Activated CD4-positive, alpha-beta T cell treated with anti-CD3 and anti-CD28 coated beads for 36 hours (primary cell): ENCODE measurements around the gene FOXN3. TPM values are rescaled to one million over a fixed set of nuclear protein-coding genes. Genes with fewer than 3 reads are reported as not detected.
A peak's percentile ranks its signal among the peaks of the same experiment; 100 is the strongest.
"Not testable (repeated sequence)": the region's sequence is repeated elsewhere in the genome, so short reads cannot be mapped to it uniquely, and the experiment has no call there.

ENCODE experiments used
- ATAC-seq: fragments of 200-7000 bp; cut with Tn5 transposase; one replicate; pipeline ENCODE4 v1.10.0; 2021; ENCODE audit warnings: mild to moderate bottlenecking, moderate library complexity
- CTCF ChIA-PET: fragments of 350-600 bp; sonication (Branson Sonifier 250); formaldehyde crosslinking; loops from one replicate; lab custom pipeline; 2021; ENCODE audit warnings: antibody characterized with exemption; lab: Charles Lee
- POLR2A ChIA-PET: fragments of 350-600 bp; sonication (Branson Sonifier 250); formaldehyde crosslinking; loops from one replicate; lab custom pipeline; 2021; ENCODE audit warnings: antibody characterized with exemption, inconsistent platforms; lab: Charles Lee
- DNase-seq: peaks from one replicate; pipeline ENCODE4 v3.0.0-alpha.2; 2020
- H3K27ac Mint-ChIP-seq: one replicate; pipeline ENCODE4 v1.8.0; 2021; ENCODE audit warnings: mixed read lengths
- H3K27me3 Mint-ChIP-seq: one replicate; pipeline ENCODE4 v1.8.0; 2021; ENCODE audit warnings: mixed read lengths
- H3K36me3 Mint-ChIP-seq: one replicate; pipeline ENCODE4 v1.8.0; 2021; ENCODE audit warnings: low read depth, mixed read lengths
- H3K4me1 Mint-ChIP-seq: one replicate; pipeline ENCODE4 v1.8.0; 2021; ENCODE audit warnings: mixed read lengths
- H3K4me3 Mint-ChIP-seq: one replicate; pipeline ENCODE4 v1.8.0; 2021; ENCODE audit warnings: mild to moderate bottlenecking, moderate library complexity, mixed read lengths
- H3K9me3 Mint-ChIP-seq: one replicate; pipeline ENCODE4 v1.8.0; 2021; ENCODE audit warnings: low read depth, mixed read lengths
- intact Hi-C, 2 experiments: fragments of 100-400 bp; cut with DNase I in 1 of 2; cut with micrococcal nuclease in 1 of 2; formaldehyde crosslinking; loops; one replicate each; pipeline versions ENCODE4 v1.14.2 to v1.15.1; 2022 to 2024; cut with DNase I, micrococcal nuclease
- total RNA-seq, 2 experiments: library from RNA; stranded (reverse); gene quantifications; one replicate each; pipeline ENCODE4 v1.2.3, GENCODE V29; 2021

The FOXN3 gene
- total RNA-seq, 2 experiments from 2014 or later = 69.1 to 76.3 TPM

DNA sequence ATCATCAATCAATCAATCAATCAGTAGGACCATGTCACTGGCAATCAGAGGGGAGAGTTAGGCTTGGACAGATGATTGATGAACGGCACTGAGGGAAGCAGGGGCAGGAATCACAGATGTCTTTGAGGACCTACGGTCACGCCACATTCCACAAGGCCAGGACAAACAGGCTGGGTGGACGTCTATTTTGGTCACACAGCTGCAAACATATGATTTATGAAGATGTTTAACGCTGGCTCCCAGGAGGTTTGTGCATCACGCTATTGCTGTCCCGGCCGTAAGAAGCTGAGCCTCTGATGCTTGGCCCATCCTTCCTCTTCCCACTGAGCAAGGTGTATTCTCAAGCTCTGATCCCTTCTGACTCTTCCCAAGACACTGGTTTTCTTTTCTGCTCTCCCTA lies 160.8 kb downstream of the FOXN3 start:
- Mint-ChIP-seq H3K4me1 (peaks cover 14% of the 10 kb centered on the region), H3K27ac (no peak overlapping the region), H3K36me3 (peaks cover 45% of the 10 kb centered on the region), H3K4me3 (no peak overlapping the region), H3K9me3 (no peaks in the 10 kb centered on the region), H3K27me3 (no peaks in the 10 kb centered on the region)
- ATAC-seq = no peak
- ChIA-PET CTCF (interaction anchor here (0.7 to 0.8 kb wide), 3 partner anchors 15 to 534 kb away, joined by 3 read pairs; no protein-coding TSS in a partner anchor), POLR2A (interaction anchor here (0.6 kb wide), 1 partner anchor 90 kb away, joined by 4 read pairs; no protein-coding TSS in a partner anchor)
- no peak for DNase-seq
- intact Hi-C loops = no loop called here

DNA sequence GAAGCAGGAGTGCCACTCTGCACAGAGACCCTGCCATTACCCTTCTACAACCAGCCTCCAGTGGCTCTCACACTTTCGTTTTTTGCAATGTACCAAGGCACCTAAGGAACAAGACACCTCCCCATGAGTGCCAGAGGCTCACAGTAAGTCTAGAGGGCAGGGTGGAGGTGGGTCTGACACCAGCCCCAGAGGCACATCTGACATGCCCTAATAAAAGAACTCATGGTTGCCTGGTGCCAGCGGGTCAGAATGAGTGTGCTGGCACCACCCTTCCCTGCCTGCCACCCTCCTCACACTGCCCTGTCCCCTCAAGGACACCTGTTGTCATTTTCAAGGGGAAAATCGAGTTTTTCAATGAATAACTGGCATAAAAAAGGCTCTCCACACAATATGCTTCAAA lies 161.2 kb downstream of the FOXN3 start:
- CTCF ChIA-PET = no interaction called here

DNA sequence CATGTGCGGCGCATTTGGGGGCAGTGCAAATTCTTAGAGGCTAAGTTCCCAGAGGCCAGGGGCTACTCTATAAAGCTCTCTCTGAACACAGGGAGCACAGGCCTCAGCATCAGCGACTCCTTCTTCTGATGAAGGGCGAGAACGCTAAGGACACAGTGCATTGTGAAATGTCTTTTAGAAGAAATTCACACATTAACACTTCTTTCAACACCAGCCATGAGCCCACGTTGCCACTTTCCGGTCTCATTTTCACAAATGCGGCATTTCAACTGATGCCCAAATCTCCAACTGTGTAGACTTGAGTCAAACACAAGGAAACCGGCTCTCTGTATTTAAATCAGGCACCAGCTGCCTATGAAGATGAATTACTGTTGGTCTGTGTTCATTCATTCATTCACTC lies 162.0 kb downstream of the FOXN3 start:
- peaks cover 6% of the 10 kb centered on the region for H3K9me3 Mint-ChIP-seq
- peaks cover 24% of the 10 kb centered on the region for H3K4me1 Mint-ChIP-seq
- CTCF ChIA-PET = no interaction called here
- no peak overlapping the region for H3K27ac Mint-ChIP-seq
- peaks cover 48% of the 10 kb centered on the region for H3K36me3 Mint-ChIP-seq
- no peak for DNase-seq
- no peak overlapping the region for H3K4me3 Mint-ChIP-seq
- ATAC-seq = no peak
- POLR2A ChIA-PET = no interaction called here
- intact Hi-C loops = no loop called here
- no peaks in the 10 kb centered on the region for H3K27me3 Mint-ChIP-seq

More for the DNA sequence above, 161.2 kb downstream of the FOXN3 start:
- H3K27me3 Mint-ChIP-seq = no peaks in the 10 kb centered on the region
- H3K4me3 Mint-ChIP-seq = no peak overlapping the region
- H3K27ac Mint-ChIP-seq = no peak overlapping the region
- peaks cover 18% of the 10 kb centered on the region for H3K4me1 Mint-ChIP-seq
- peaks cover 3% of the 10 kb centered on the region for H3K9me3 Mint-ChIP-seq
- intact Hi-C loops = no loop called here
- H3K36me3 Mint-ChIP-seq = peaks cover 49% of the 10 kb centered on the region
- DNase-seq = no peak
- no peak for ATAC-seq
- POLR2A ChIA-PET = no interaction called here

DNA sequence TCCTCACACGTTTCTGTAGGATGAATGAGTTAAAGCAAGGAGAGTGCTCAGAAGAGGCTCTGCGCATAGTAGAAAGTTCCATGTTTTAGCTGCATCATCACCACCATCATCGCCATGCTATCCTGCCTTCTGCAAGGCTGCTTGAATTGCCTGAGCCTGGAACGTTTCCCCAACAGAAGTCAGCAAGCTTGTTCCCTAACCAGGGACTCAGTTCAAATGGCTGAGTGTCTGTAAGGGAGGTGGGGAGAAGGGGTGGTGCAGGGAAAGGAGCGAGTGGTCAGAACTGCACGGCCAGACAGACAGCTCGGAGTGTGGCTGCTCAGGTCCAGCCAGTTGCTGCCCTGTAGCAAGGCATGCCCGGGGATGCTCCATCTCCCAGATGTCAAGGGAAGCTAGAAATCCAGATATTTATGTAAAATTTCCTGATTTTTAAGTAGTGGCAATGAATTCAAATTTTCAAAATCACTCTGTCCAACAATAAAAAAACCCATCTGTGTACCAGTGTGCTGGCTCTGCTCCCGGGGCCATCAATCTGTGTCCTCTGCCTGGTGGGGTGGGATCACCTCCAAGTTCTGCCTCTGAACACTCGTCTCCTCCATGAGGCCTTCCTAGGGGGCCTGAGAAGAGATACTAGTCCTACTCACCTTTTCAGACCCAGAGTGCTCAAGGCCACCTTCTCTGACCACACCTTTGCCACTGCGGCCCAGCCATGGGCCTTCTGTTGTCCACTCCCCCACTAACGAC lies 162.7 kb downstream of the FOXN3 start:
- H3K27ac Mint-ChIP-seq = no peak overlapping the region
- peaks cover 47% of the 10 kb centered on the region for H3K36me3 Mint-ChIP-seq
- ATAC-seq (no peak), DNase-seq (no peak)
- intact Hi-C loops = no loop called here
- CTCF ChIA-PET = interaction anchor here (1.2 kb wide), 1 partner anchor 7 kb away, joined by 4 read pairs; no protein-coding TSS in a partner anchor
- peaks cover 6% of the 10 kb centered on the region for H3K9me3 Mint-ChIP-seq
- no peaks in the 10 kb centered on the region for H3K27me3 Mint-ChIP-seq
- POLR2A ChIA-PET = no interaction called here
- no peak overlapping the region for H3K4me3 Mint-ChIP-seq
- peaks cover 24% of the 10 kb centered on the region for H3K4me1 Mint-ChIP-seq

DNA sequence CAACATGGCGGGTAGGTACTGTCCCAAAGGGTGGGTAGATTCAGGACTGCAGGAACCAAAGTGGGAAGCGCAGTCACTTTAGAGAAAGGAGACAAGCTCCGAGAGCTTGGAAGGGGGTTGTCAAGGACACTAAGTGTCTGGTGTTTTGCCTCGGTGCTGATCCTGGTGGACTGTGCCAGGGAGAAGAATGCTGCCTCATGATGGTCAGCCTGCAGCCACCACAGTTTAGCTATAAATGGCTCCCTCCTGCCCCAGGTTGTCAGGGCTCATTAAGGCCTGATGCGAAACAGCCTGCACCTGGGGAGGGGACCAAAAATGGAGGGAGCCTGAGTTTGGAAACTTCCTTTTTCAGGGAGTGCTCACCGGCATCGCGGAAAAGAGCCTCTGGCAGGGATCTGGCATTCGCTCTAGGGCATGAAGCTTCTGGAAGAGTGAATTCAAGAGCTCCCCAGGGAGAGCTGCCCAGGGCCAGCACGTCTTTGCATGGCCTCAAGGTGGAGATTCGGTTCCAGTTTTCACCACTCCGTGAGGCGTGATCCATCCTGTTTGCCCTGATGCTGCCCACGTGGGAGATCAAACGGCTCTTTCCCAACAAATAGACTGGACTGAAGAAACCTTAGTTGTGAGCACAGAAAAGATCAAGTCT lies 164.0 kb downstream of the FOXN3 start:
- POLR2A ChIA-PET = no interaction called here
- intact Hi-C loops = no loop called here
- Mint-ChIP-seq H3K27ac (no peak overlapping the region), H3K4me1 (peaks cover 19% of the 10 kb centered on the region), H3K36me3 (peaks cover 38% of the 10 kb centered on the region), H3K9me3 (peaks cover 6% of the 10 kb centered on the region), H3K4me3 (no peak overlapping the region), H3K27me3 (no peaks in the 10 kb centered on the region)
- DNase-seq (no peak), ATAC-seq (no peak)
- CTCF ChIA-PET = interaction anchor here (0.7 to 1.2 kb wide), 2 partner anchors 9 to 18 kb away, joined by 3 to 4 read pairs; no protein-coding TSS in a partner anchor

DNA sequence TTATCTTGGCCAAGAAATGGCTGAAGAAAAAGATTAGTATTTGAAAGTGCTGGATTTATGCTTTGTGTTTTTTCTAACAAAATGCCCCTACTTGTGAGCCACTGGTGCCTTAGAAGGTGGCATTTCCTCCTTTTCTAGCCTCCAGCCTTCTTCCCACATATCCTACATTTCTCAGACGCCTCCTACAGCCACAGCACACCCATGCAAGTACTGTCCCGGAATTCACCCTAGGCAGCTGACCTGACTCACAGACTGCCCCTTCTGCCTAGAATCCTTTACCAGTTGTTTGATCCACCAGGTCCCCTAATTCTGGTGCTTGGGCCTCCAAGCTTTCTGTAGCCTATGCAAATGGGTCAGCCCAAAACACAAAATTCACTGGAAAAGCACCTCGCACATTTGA lies 166.0 kb downstream of the FOXN3 start:
- Mint-ChIP-seq H3K4me1 (peaks cover 23% of the 10 kb centered on the region), H3K36me3 (peaks cover 28% of the 10 kb centered on the region), H3K9me3 (peaks cover 6% of the 10 kb centered on the region), H3K27ac (no peak overlapping the region), H3K27me3 (no peaks in the 10 kb centered on the region), H3K4me3 (no peak overlapping the region)
- DNase-seq (no peak), ATAC-seq (no peak)
- intact Hi-C loops = no loop called here
- CTCF ChIA-PET = no interaction called here
- POLR2A ChIA-PET = no interaction called here

DNA sequence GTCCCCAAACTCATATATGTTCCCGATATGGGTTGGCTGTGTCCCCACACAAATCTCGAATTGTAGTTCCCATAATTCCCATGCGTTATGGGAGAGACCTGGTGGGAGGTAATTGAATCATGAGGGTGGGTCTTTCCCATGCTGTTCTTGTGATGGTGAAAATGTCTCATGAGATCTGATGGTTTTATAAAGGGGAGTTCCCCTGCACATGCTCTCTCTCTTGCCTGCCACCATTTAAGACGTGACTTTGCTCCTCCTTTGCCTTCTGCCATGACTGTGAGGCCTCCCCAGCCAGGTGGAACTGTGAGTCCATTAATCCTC lies 166.4 kb downstream of the FOXN3 start:
- Mint-ChIP-seq H3K4me1 (peaks cover 23% of the 10 kb centered on the region), H3K27ac (peak overlapping the region; percentile 64), H3K36me3 (peaks cover 28% of the 10 kb centered on the region)
- POLR2A ChIA-PET, H3K27me3 Mint-ChIP-seq, DNase-seq, H3K4me3 Mint-ChIP-seq, H3K9me3 Mint-ChIP-seq, intact Hi-C loops, CTCF ChIA-PET, ATAC-seq: not testable (repeated sequence)

DNA sequence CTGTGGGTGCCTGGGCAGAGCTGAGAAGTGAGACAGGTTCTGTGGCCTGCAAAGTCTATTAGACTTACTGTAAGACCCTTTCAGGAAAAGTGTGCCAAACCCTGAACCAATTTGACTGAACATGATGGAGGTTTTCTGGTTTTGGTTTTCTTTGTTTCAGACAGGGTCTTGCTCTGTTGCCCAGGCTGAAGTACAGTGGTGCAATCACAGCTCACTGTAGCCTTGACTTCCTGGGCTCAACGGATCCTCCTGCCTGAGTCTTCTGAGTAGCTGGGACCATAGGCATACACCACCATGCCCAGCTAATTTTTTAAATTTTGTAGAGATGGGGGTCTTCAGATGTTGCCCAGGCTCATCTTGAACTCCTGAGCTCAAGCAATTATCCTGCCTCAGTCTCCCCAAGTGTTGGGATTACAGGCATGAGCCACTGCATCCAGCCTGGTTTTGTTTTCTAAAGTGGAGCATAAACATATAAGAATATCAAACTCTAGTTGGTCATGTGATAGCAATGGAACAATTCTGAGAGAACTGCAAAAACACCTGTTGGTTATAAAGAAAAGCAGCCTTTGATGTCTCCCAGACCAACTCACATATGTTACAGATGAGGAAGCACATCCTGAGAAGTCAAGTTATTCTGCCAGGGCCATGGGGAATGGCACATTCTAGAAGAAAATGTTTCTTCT lies 166.9 kb downstream of the FOXN3 start:
- DNase-seq (no peak), ATAC-seq (no peak)
- CTCF ChIA-PET = interaction anchor here (0.5 kb wide), 1 partner anchor 151 kb away, joined by 4 read pairs; no protein-coding TSS in a partner anchor
- no peak overlapping the region for H3K4me3 Mint-ChIP-seq
- intact Hi-C loops = no loop called here
- peaks cover 28% of the 10 kb centered on the region for H3K36me3 Mint-ChIP-seq
- H3K27ac Mint-ChIP-seq = peak overlapping the region; percentile 64
- POLR2A ChIA-PET = no interaction called here
- H3K9me3 Mint-ChIP-seq = peaks cover 6% of the 10 kb centered on the region
- peaks cover 24% of the 10 kb centered on the region for H3K4me1 Mint-ChIP-seq
- no peaks in the 10 kb centered on the region for H3K27me3 Mint-ChIP-seq

DNA sequence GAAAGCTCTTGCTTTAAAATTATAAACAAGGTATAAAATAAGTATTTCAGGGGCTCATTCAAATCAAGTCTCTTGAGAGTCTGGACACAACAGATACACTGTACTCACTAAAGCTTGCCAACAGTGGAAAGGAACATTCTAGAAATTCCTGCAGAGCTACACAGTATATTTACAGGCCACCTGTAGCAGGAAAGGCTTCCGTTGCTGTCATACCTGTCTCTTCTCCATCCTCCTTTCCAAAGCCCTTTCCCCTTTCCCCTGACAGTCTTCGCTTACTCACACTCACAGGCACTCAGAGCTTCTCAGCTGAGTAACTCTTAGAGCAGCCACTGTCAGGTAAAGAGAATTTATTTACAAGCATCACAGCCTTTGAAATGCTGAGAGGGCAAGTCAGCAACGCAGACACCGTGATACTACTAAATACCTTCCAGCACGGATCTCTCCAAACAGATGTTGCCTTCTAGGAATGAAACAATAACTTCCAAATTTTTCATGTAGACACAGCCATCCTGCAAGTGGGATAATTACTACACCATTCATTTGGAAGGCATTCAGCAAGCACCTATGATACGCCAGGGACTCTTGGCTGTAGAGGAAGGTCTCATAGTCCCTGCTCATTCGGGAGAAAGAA lies 167.9 kb downstream of the FOXN3 start:
- Mint-ChIP-seq H3K4me1 (peaks cover 33% of the 10 kb centered on the region), H3K9me3 (peaks cover 6% of the 10 kb centered on the region), H3K36me3 (peaks cover 24% of the 10 kb centered on the region), H3K27ac (no peak overlapping the region), H3K4me3 (no peak overlapping the region), H3K27me3 (no peaks in the 10 kb centered on the region)
- CTCF ChIA-PET = interaction anchor here (0.5 to 1.1 kb wide), 2 partner anchors 20 to 152 kb away, joined by 3 to 4 read pairs; no protein-coding TSS in a partner anchor
- POLR2A ChIA-PET = no interaction called here
- intact Hi-C loops = no loop called here
- ATAC-seq = no peak
- DNase-seq = no peak

DNA sequence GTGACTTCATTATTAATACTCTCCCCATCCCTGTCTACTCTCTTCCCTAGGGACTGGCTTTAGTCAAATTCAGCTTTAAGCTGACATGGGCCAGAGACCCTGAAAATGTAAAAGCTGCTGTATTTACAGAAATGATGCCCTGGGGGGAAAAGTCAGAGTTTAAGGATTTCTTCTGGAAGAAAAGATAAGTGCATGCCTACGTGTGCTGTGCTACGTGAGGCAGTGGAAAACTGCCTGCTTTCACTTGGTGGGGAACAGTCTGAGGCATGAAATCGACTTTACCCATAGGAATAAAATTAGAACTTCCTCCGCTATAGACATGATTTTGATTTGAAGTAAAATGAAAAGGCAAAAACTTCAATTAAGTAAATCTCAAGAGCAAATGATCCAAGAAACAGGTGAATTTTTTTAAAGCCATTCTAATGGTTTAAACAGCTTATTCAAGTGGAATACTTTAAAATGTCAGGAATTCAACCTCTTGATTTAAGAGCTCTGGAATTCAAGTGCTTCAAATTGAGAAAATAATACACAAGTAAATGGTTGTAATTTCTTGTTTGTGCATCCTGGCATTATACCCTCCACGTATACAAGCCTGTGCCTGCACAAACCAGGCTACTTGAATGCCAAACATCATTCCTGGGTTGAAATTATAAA lies 168.5 kb downstream of the FOXN3 start:
- POLR2A ChIA-PET = no interaction called here

More for the DNA sequence above, 168.5 kb downstream of the FOXN3 start:
- ATAC-seq (no peak), DNase-seq (no peak)
- Mint-ChIP-seq H3K36me3 (peaks cover 18% of the 10 kb centered on the region), H3K9me3 (peaks cover 6% of the 10 kb centered on the region), H3K4me1 (peaks cover 37% of the 10 kb centered on the region), H3K4me3 (no peak overlapping the region), H3K27me3 (no peaks in the 10 kb centered on the region), H3K27ac (no peak overlapping the region)
- intact Hi-C loops = no loop called here
- CTCF ChIA-PET = interaction anchor here (1.1 kb wide), 1 partner anchor 19 kb away, joined by 3 read pairs; no protein-coding TSS in a partner anchor
